HEK293 (cell line): ENCODE measurements around the gene C2CD2L.

ENCODE experiments used
- GLI4 ChIP-seq: fragments of 450-650 bp; formaldehyde crosslinking; IDR thresholded peaks from 2 replicates; pipeline ENCODE4 v1.5.1; 2016; ENCODE audit warnings: missing biosample characterization, missing genetic modification characterization
- GLIS1 ChIP-seq: fragments of 450-650 bp; formaldehyde crosslinking; IDR thresholded peaks from 2 replicates; pipeline ENCODE4 v1.5.1; 2016; ENCODE audit warnings: missing biosample characterization, missing genetic modification characterization
- GLIS2 ChIP-seq: fragments of 450-650 bp; formaldehyde crosslinking; IDR thresholded peaks from 2 replicates; pipeline ENCODE4 v1.5.1; 2016; ENCODE audit warnings: missing biosample characterization, missing genetic modification characterization
- KLF10 ChIP-seq: fragments of 450-650 bp; IDR thresholded peaks from 2 replicates; pipeline ENCODE4 v1.5.1; 2018; ENCODE audit warnings: missing biosample characterization, mild to moderate bottlenecking, missing genetic modification characterization
- PRDM10 ChIP-seq: fragments of 450-650 bp; formaldehyde crosslinking; IDR thresholded peaks from 2 replicates; pipeline ENCODE4 v1.5.1; 2016; ENCODE audit warnings: missing biosample characterization, missing genetic modification characterization
- SP3 ChIP-seq: fragments of 450-650 bp; formaldehyde crosslinking; IDR thresholded peaks from 2 replicates; pipeline ENCODE4 v1.5.1; 2016; ENCODE audit warnings: missing biosample characterization, missing genetic modification characterization
- SP7 ChIP-seq: fragments of 450-650 bp; formaldehyde crosslinking; IDR thresholded peaks from 2 replicates; pipeline ENCODE4 v1.5.1; 2016; ENCODE audit warnings: missing biosample characterization, missing genetic modification characterization
- ZBTB10 ChIP-seq: fragments of 450-650 bp; formaldehyde crosslinking; IDR thresholded peaks from 2 replicates; pipeline ENCODE4 v1.5.1; 2016; ENCODE audit warnings: missing biosample characterization, missing genetic modification characterization
- ZIC2 ChIP-seq: fragments of 450-650 bp; formaldehyde crosslinking; IDR thresholded peaks from 2 replicates; pipeline ENCODE4 v1.5.1; 2016; ENCODE audit warnings: missing biosample characterization, missing genetic modification characterization
- ZNF292 ChIP-seq: fragments of 450-650 bp; formaldehyde crosslinking; IDR thresholded peaks from 2 replicates; pipeline ENCODE4 v1.5.1; 2016; ENCODE audit warnings: low read depth, missing biosample characterization, missing genetic modification characterization, borderline replicate concordance
- ZNF335 ChIP-seq: fragments of 450-650 bp; formaldehyde crosslinking; conservative IDR thresholded peaks from 2 replicates; pipeline ENCODE4 v1.5.1; 2016; ENCODE audit warnings: missing biosample characterization, missing genetic modification characterization
- ZNF560 ChIP-seq: fragments of 450-650 bp; formaldehyde crosslinking; IDR thresholded peaks from 2 replicates; pipeline ENCODE4 v1.5.1; 2017; ENCODE audit warnings: missing biosample characterization, missing genetic modification characterization, borderline replicate concordance
- ZNF561 ChIP-seq: fragments of 450-650 bp; IDR thresholded peaks from 2 replicates; pipeline ENCODE4 v1.5.1; 2018; ENCODE audit warnings: missing biosample characterization, missing genetic modification characterization, borderline replicate concordance
- ZNF660 ChIP-seq: fragments of 450-650 bp; IDR thresholded peaks from 2 replicates; pipeline ENCODE4 v1.5.1; 2018; ENCODE audit warnings: missing biosample characterization, mild to moderate bottlenecking, missing genetic modification characterization
- ZNF670 ChIP-seq: fragments of 450-650 bp; formaldehyde crosslinking; IDR thresholded peaks from 2 replicates; pipeline ENCODE4 v1.5.1; 2016; ENCODE audit warnings: missing biosample characterization, missing genetic modification characterization, low read depth
- ZNF692 ChIP-seq: fragments of 450-650 bp; formaldehyde crosslinking; IDR thresholded peaks from 2 replicates; pipeline ENCODE4 v1.5.1; 2016; ENCODE audit warnings: missing biosample characterization, missing genetic modification characterization
- ZNF776 ChIP-seq: fragments of 450-650 bp; formaldehyde crosslinking; IDR thresholded peaks from 2 replicates; pipeline ENCODE4 v1.5.0; 2017; ENCODE audit warnings: missing biosample characterization, missing genetic modification characterization, borderline replicate concordance
- ZSCAN4 ChIP-seq: fragments of 450-650 bp; formaldehyde crosslinking; IDR thresholded peaks from 2 replicates; pipeline ENCODE4 v1.5.1; 2017; ENCODE audit warnings: missing biosample characterization, missing genetic modification characterization
- ZSCAN5A ChIP-seq: fragments of 450-650 bp; formaldehyde crosslinking; IDR thresholded peaks from 2 replicates; pipeline ENCODE4 v1.5.1; 2016; ENCODE audit warnings: missing biosample characterization, missing genetic modification characterization
- ZXDB ChIP-seq: fragments of 450-650 bp; formaldehyde crosslinking; IDR thresholded peaks from 2 replicates; pipeline ENCODE4 v1.5.1; 2016; ENCODE audit warnings: missing biosample characterization, missing genetic modification characterization

C2CD2L gene

GRCh38 chr11:119084663-119085436 lies 22.3 kb upstream of the C2CD2L start, which contains the start of gene HMBS (continued):
- TF ChIP-seq ZBTB10 (tag by site-specific recombination) = peak; percentile 78
- no peak for TF ChIP-seq ZNF776 (tag by site-specific recombination)
- peak; percentile 51; the same call in 1 of the 2 replicates for TF ChIP-seq SP7 (tag by site-specific recombination)
- peak; percentile 87 for TF ChIP-seq PRDM10 (tag by site-specific recombination)
- no peak for TF ChIP-seq ZNF292 (tag by site-specific recombination)
- no peak for TF ChIP-seq ZNF670 (tag by site-specific recombination)
- no peak for TF ChIP-seq ZNF560 (tag by site-specific recombination)
- TF ChIP-seq SP3 (tag by site-specific recombination) = peak; percentile 87
- TF ChIP-seq ZXDB (tag by site-specific recombination) = peak; percentile 70
- TF ChIP-seq ZNF561 (tag by site-specific recombination) = peak; percentile 28; the same call in 1 of the 2 replicates
- TF ChIP-seq GLIS1 (tag by site-specific recombination) = peak; percentile 93
- TF ChIP-seq GLI4 (tag by site-specific recombination) = no peak
- TF ChIP-seq ZNF692 (tag by site-specific recombination) = 0 out of 2 replicates have a peak, but pooled peaks have one; percentile 17
- no peak for TF ChIP-seq KLF10 (tag by site-specific recombination)
- TF ChIP-seq GLIS2 = peak; percentile 93
- peak; percentile 90 for TF ChIP-seq ZNF335 (tag by site-specific recombination)
- TF ChIP-seq ZNF660 (tag by site-specific recombination) = peak; percentile 21; the same call in 1 of the 2 replicates
- TF ChIP-seq ZSCAN5A (tag by site-specific recombination) = no peak
- TF ChIP-seq ZIC2 = peak; percentile 32; the same call in 1 of the 2 replicates
- 0 out of 2 replicates have a peak, but pooled peaks have one; percentile 11 for TF ChIP-seq ZSCAN4 (tag by site-specific recombination)
